DND-41 (cell line): Measurements from ENCODE around the gene SLC15A4.

Source experiments
- ATAC-seq: fragments of 200-7000 bp; cut with Tn5 transposase; 3 replicates; pipeline ENCODE4 v1.9.1; 2021; ENCODE audit warnings: low read depth; ENCODE audit not compliant: insufficient read depth
- DNase-seq: peaks from one replicate; pipeline ENCODE4 v3.0.0-alpha.2; 2020
- H2AFZ ChIP-seq: 2 replicates; pipeline ENCODE4 v1.6.0; 2012; ENCODE audit warnings: low read depth, low read length
- H3K27ac ChIP-seq: 2 replicates; pipeline ENCODE4 v1.5.1; 2012; ENCODE audit warnings: low read length, inconsistent platforms
- H3K27me3 ChIP-seq: fragments of 200-600 bp; sonication (generic); 2 replicates; pipeline ENCODE4 v1.6.0; 2012; ENCODE audit warnings: low read length, mild to moderate bottlenecking, inconsistent platforms; ENCODE audit not compliant: insufficient read depth, poor library complexity
- H3K36me3 ChIP-seq: 2 replicates; pipeline ENCODE4 v1.5.1; 2012; ENCODE audit warnings: low read length, inconsistent platforms; ENCODE audit not compliant: insufficient read depth
- H3K4me1 ChIP-seq: 2 replicates; pipeline ENCODE4 v1.5.1; 2012; ENCODE audit warnings: mild to moderate bottlenecking, low read length; ENCODE audit not compliant: insufficient read depth
- H3K4me2 ChIP-seq: 2 replicates; pipeline ENCODE4 v1.6.0; 2012; ENCODE audit warnings: mild to moderate bottlenecking, moderate library complexity, low read length, inconsistent platforms; ENCODE audit not compliant: insufficient read depth
- H3K4me3 ChIP-seq, 2 experiments: fragments of 200-600 bp in 1 of 2; shearing (Covaris generic) in 1 of 2; 2 replicates each; pipeline ENCODE4 v1.5.1; 2012 to 2016; ENCODE audit warnings: inconsistent platforms in 2 of 2, low read length in 2 of 2, mild to moderate bottlenecking in 2 of 2, low read depth in 1 of 2, moderate library complexity in 1 of 2
- H3K79me2 ChIP-seq: 2 replicates; pipeline ENCODE4 v1.6.0; 2012; ENCODE audit warnings: low read length, inconsistent platforms; ENCODE audit not compliant: insufficient read depth
- H3K9ac ChIP-seq: 2 replicates; pipeline ENCODE4 v1.6.0; 2012; ENCODE audit warnings: low read depth, mild to moderate bottlenecking, inconsistent platforms, low read length, moderate library complexity
- H3K9me3 ChIP-seq: 2 replicates; pipeline ENCODE4 v1.5.1; 2012; ENCODE audit warnings: low read length, moderate library complexity, mild to moderate bottlenecking, inconsistent platforms; ENCODE audit not compliant: insufficient read depth, severe bottlenecking
- H4K20me1 ChIP-seq: 2 replicates; pipeline ENCODE4 v1.6.0; 2012; ENCODE audit warnings: low read length; ENCODE audit not compliant: insufficient read depth
- EZH2 ChIP-seq: IDR thresholded peaks from 3 replicates; pipeline ENCODE4 v1.6.1; 2012; ENCODE audit warnings: borderline replicate concordance, low read depth, mild to moderate bottlenecking, moderate library complexity, low read length, inconsistent platforms; ENCODE audit not compliant: severe bottlenecking
- TF ChIP-seq, protein P1 (sequence below): IDR thresholded peaks from 2 replicates; pipeline ENCODE4 v1.5.1; 2012; ENCODE audit warnings: borderline replicate concordance, low read length, moderate library complexity, mild to moderate bottlenecking; ENCODE audit not compliant: poor library complexity, severe bottlenecking; ENCODE audit errors: extremely low read depth

Gene SLC15A4

DNA sequence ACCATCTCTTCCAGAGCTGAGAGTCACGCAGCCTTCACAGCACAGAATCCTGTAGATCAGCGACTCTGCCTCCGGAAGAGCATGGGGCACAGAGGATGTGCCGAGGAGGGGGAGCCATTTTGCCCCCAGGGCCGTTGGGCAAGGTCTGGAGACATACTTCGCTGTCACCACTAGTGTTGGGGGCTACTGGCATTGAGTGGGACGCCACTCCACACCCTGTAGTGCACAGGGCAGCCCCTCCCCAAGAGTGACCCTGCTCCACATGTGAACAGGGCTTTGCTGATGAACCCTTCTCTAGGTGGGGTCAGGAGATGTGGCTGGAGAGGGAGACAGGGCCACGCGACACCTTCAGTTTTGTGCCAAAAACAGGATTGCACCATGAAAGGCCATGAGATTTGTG is 35.6 kb upstream of the SLC15A4 start:
- TF ChIP-seq, protein P1, sequence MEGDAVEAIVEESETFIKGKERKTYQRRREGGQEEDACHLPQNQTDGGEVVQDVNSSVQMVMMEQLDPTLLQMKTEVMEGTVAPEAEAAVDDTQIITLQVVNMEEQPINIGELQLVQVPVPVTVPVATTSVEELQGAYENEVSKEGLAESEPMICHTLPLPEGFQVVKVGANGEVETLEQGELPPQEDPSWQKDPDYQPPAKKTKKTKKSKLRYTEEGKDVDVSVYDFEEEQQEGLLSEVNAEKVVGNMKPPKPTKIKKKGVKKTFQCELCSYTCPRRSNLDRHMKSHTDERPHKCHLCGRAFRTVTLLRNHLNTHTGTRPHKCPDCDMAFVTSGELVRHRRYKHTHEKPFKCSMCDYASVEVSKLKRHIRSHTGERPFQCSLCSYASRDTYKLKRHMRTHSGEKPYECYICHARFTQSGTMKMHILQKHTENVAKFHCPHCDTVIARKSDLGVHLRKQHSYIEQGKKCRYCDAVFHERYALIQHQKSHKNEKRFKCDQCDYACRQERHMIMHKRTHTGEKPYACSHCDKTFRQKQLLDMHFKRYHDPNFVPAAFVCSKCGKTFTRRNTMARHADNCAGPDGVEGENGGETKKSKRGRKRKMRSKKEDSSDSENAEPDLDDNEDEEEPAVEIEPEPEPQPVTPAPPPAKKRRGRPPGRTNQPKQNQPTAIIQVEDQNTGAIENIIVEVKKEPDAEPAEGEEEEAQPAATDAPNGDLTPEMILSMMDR: no peak
- TF ChIP-seq EZH2: no peak
- no peaks in the 10 kb centered on the region for H3K79me2 ChIP-seq
- H3K4me1 ChIP-seq: no peaks in the 10 kb centered on the region
- no peak overlapping the region for H3K4me3 ChIP-seq
- H3K4me2 ChIP-seq: no peak overlapping the region
- no peak overlapping the region for H3K9ac ChIP-seq
- ATAC-seq: no peak
- H3K27ac ChIP-seq: no peak overlapping the region
- H2AFZ ChIP-seq: no peak overlapping the region
- no peaks in the 10 kb centered on the region for H3K36me3 ChIP-seq
- H3K27me3 ChIP-seq: no peaks in the 10 kb centered on the region
- H4K20me1 ChIP-seq: no peaks in the 10 kb centered on the region
- no peak for DNase-seq
- no peaks in the 10 kb centered on the region for H3K9me3 ChIP-seq

DNA sequence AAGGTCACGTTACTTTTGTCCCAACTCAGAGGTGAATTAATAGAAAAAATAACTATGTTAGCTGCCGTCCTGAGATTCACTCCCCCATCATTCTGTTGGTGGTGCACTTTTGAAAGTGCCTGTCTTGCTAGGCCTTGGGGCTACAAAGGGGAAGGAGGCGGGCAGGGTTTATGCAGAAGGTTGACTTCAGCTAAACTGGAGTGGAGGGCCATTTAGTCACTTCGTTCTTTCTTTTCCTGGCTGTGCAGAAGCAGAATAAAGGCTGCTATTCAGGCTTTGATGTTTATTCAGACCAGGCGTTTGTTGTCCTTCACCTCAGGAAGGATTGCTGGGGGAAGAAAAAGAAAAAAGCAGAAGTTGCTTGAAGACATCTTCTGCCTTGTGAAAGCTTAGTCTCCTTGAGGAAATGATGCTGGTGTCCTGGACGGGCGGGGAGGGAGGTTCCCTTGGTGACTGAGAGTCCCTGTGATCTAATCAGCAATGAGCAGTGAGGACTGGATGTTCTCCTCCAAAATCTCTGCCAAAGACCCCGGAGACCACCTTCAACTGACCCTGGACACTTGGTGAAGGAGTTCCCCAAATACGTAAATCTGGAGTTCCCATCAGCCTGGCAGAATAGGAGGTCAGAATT is 33.5 kb upstream of the SLC15A4 start:
- Histone ChIP-seq H3K4me2 (no peak overlapping the region), H3K36me3 (no peaks in the 10 kb centered on the region), H3K27ac (no peak overlapping the region), H3K9me3 (no peaks in the 10 kb centered on the region), H2AFZ (no peak overlapping the region), H3K4me1 (no peaks in the 10 kb centered on the region), H4K20me1 (no peaks in the 10 kb centered on the region), H3K9ac (no peak overlapping the region), H3K79me2 (no peaks in the 10 kb centered on the region), H3K4me3 (no peak overlapping the region), H3K27me3 (no peaks in the 10 kb centered on the region)
- DNase-seq (no peak), ATAC-seq (no peak)
- TF ChIP-seq, protein P1: no peak
- no peak for TF ChIP-seq EZH2

DNA sequence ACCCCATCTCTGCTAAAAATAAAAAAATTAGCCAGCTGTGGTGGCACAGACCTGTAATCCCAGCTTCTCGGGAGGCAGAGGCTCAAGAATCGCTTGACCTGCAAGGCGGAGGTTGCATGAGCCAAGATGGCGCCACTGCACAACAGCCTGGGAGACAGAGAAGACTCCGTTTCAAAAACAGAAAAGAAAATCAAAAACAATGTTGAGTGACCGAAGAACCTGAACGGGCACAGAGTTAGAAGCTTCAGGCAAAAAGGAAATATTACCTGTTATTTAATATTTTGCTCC is 33.0 kb upstream of the SLC15A4 start:
- Histone ChIP-seq H3K4me3 (no peak overlapping the region), H3K9ac (no peak overlapping the region), H3K27me3 (no peaks in the 10 kb centered on the region), H3K9me3 (no peaks in the 10 kb centered on the region), H3K36me3 (no peaks in the 10 kb centered on the region), H2AFZ (no peak overlapping the region), H4K20me1 (no peaks in the 10 kb centered on the region), H3K4me2 (no peak overlapping the region), H3K4me1 (no peaks in the 10 kb centered on the region), H3K79me2 (no peaks in the 10 kb centered on the region), H3K27ac (no peak overlapping the region)
- DNase-seq (no peak), ATAC-seq (no peak)
- no peak for TF ChIP-seq EZH2
- TF ChIP-seq, protein P1: no peak
